Chondrocyte (in vitro differentiated cells): ENCODE results near the gene MAP1B. TPM values are rescaled to one million over a fixed set of nuclear protein-coding genes. Genes with fewer than 3 reads are reported as not detected.

Source experiments
- DNase-seq: peaks from one replicate; pipeline ENCODE4 v3.0.0; 2021; ENCODE audit warnings: mixed read lengths, low spot score
- H3K27ac Mint-ChIP-seq: one replicate; pipeline ENCODE4 v1.8.0; 2021; ENCODE audit warnings: mild to moderate bottlenecking, moderate library complexity, mixed read lengths; ENCODE audit not compliant: unreplicated experiment
- H3K27me3 Mint-ChIP-seq: 2 replicates; pipeline ENCODE4 v1.8.0; 2021; ENCODE audit warnings: low read depth, mixed read lengths
- H3K36me3 Mint-ChIP-seq: 2 replicates; pipeline ENCODE4 v1.8.0; 2021; ENCODE audit warnings: low read depth, mixed read lengths
- H3K4me1 Mint-ChIP-seq: 2 replicates; pipeline ENCODE4 v1.8.0; 2021; ENCODE audit warnings: low read depth, mild to moderate bottlenecking, mixed read lengths
- H3K4me3 Mint-ChIP-seq: one replicate; pipeline ENCODE4 v1.8.0; 2021; ENCODE audit warnings: mild to moderate bottlenecking, moderate library complexity, mixed read lengths; ENCODE audit not compliant: unreplicated experiment
- H3K9me3 Mint-ChIP-seq: 2 replicates; pipeline ENCODE4 v1.8.0; 2021; ENCODE audit warnings: low read depth, mixed read lengths
- CTCF ChIP-seq: fragments of 200-600 bp; sonication (generic); IDR thresholded peaks from 2 replicates; pipeline ENCODE4 v1.5.0; 2021; ENCODE audit warnings: antibody characterized with exemption, mild to moderate bottlenecking, moderate library complexity
- total RNA-seq: library from RNA; stranded (reverse); gene quantifications from 3 replicates; pipeline ENCODE4 v1.2.1, GENCODE V29; 2021

The MAP1B gene
- total RNA-seq, 1 donor from 2014 or later, result 411 TPM

- Mint-ChIP-seq H3K27ac (peak overlapping the region; percentile 78), H3K36me3 (peaks cover 36% of the 10 kb centered on the region), H3K9me3 (no peaks in the 10 kb centered on the region), H3K4me3 (no peak overlapping the region), H3K27me3 (no peaks in the 10 kb centered on the region), H3K4me1 (peaks cover 63% of the 10 kb centered on the region)
- DNase-seq, result no peak
- TF ChIP-seq CTCF, result no peak
These were observed 16.6 kb downstream of the MAP1B start for GRCh38 chr5:72123764-72124376.

GRCh38 chr5:72125271-72125940 is 18.1 kb downstream of the MAP1B start:
- Mint-ChIP-seq H3K36me3 (peaks cover 30% of the 10 kb centered on the region), H3K27ac (peak overlapping the region; percentile 43), H3K4me3 (no peak overlapping the region), H3K4me1 (peaks cover 77% of the 10 kb centered on the region), H3K27me3 (no peaks in the 10 kb centered on the region), H3K9me3 (no peaks in the 10 kb centered on the region)
- no peak for TF ChIP-seq CTCF
- no peak for DNase-seq

- Mint-ChIP-seq H3K36me3 (peaks cover 29% of the 10 kb centered on the region), H3K4me1 (peaks cover 82% of the 10 kb centered on the region), H3K9me3 (no peaks in the 10 kb centered on the region), H3K27me3 (no peaks in the 10 kb centered on the region), H3K27ac (peak overlapping the region; percentile 43), H3K4me3 (no peak overlapping the region)
- no peak for TF ChIP-seq CTCF
- DNase-seq, result no peak
These were observed 18.8 kb downstream of the MAP1B start for GRCh38 chr5:72125941-72126620.

- Mint-ChIP-seq H3K4me1 (peaks cover 82% of the 10 kb centered on the region), H3K27me3 (no peaks in the 10 kb centered on the region), H3K36me3 (peaks cover 27% of the 10 kb centered on the region), H3K4me3 (no peak overlapping the region), H3K27ac (no peak overlapping the region), H3K9me3 (no peaks in the 10 kb centered on the region)
- no peak for TF ChIP-seq CTCF
- no peak for DNase-seq
These were observed 19.5 kb downstream of the MAP1B start for GRCh38 chr5:72126796-72127195.

GRCh38 chr5:72129725-72130124 is 22.4 kb downstream of the MAP1B start:
- peak overlapping the region; percentile 92 for H3K27ac Mint-ChIP-seq
- DNase-seq, result no peak
- TF ChIP-seq CTCF, result no peak
- peaks cover 89% of the 10 kb centered on the region for H3K4me1 Mint-ChIP-seq
- peak overlapping the region; percentile 20 for H3K4me3 Mint-ChIP-seq
- no peaks in the 10 kb centered on the region for H3K27me3 Mint-ChIP-seq
- H3K9me3 Mint-ChIP-seq, result no peaks in the 10 kb centered on the region
- H3K36me3 Mint-ChIP-seq, result peaks cover 27% of the 10 kb centered on the region
